DND-41 (cell line): ENCODE results near the gene NTSR1.

Source experiments
- ATAC-seq: fragments of 200-7000 bp; cut with Tn5 transposase; 3 replicates; pipeline ENCODE4 v1.9.1; 2021; ENCODE audit warnings: low read depth; ENCODE audit not compliant: insufficient read depth
- DNase-seq: peaks from one replicate; pipeline ENCODE4 v3.0.0-alpha.2; 2020
- H2AFZ ChIP-seq: 2 replicates; pipeline ENCODE4 v1.6.0; 2012; ENCODE audit warnings: low read depth, low read length
- H3K27ac ChIP-seq: 2 replicates; pipeline ENCODE4 v1.5.1; 2012; ENCODE audit warnings: low read length, inconsistent platforms
- H3K27me3 ChIP-seq: fragments of 200-600 bp; sonication (generic); 2 replicates; pipeline ENCODE4 v1.6.0; 2012; ENCODE audit warnings: low read length, mild to moderate bottlenecking, inconsistent platforms; ENCODE audit not compliant: insufficient read depth, poor library complexity
- H3K36me3 ChIP-seq: 2 replicates; pipeline ENCODE4 v1.5.1; 2012; ENCODE audit warnings: low read length, inconsistent platforms; ENCODE audit not compliant: insufficient read depth
- H3K4me1 ChIP-seq: 2 replicates; pipeline ENCODE4 v1.5.1; 2012; ENCODE audit warnings: mild to moderate bottlenecking, low read length; ENCODE audit not compliant: insufficient read depth
- H3K4me2 ChIP-seq: 2 replicates; pipeline ENCODE4 v1.6.0; 2012; ENCODE audit warnings: mild to moderate bottlenecking, moderate library complexity, low read length, inconsistent platforms; ENCODE audit not compliant: insufficient read depth
- H3K4me3 ChIP-seq, 2 experiments: fragments of 200-600 bp in 1 of 2; shearing (Covaris generic) in 1 of 2; 2 replicates each; pipeline ENCODE4 v1.5.1; 2012 to 2016; ENCODE audit warnings: inconsistent platforms in 2 of 2, low read length in 2 of 2, mild to moderate bottlenecking in 2 of 2, low read depth in 1 of 2, moderate library complexity in 1 of 2
- H3K79me2 ChIP-seq: 2 replicates; pipeline ENCODE4 v1.6.0; 2012; ENCODE audit warnings: low read length, inconsistent platforms; ENCODE audit not compliant: insufficient read depth
- H3K9ac ChIP-seq: 2 replicates; pipeline ENCODE4 v1.6.0; 2012; ENCODE audit warnings: low read depth, mild to moderate bottlenecking, inconsistent platforms, low read length, moderate library complexity
- H3K9me3 ChIP-seq: 2 replicates; pipeline ENCODE4 v1.5.1; 2012; ENCODE audit warnings: low read length, moderate library complexity, mild to moderate bottlenecking, inconsistent platforms; ENCODE audit not compliant: insufficient read depth, severe bottlenecking
- H4K20me1 ChIP-seq: 2 replicates; pipeline ENCODE4 v1.6.0; 2012; ENCODE audit warnings: low read length; ENCODE audit not compliant: insufficient read depth
- CTCF ChIP-seq: IDR thresholded peaks from 2 replicates; pipeline ENCODE4 v1.5.1; 2012; ENCODE audit warnings: borderline replicate concordance, low read length, moderate library complexity, mild to moderate bottlenecking; ENCODE audit not compliant: poor library complexity, severe bottlenecking; ENCODE audit errors: extremely low read depth
- EZH2 ChIP-seq: IDR thresholded peaks from 3 replicates; pipeline ENCODE4 v1.6.1; 2012; ENCODE audit warnings: borderline replicate concordance, low read depth, mild to moderate bottlenecking, moderate library complexity, low read length, inconsistent platforms; ENCODE audit not compliant: severe bottlenecking

The NTSR1 gene

GRCh38 chr20:62665826-62666735 lies 42.6 kb upstream of the NTSR1 start:
- Histone ChIP-seq H3K9me3 (no peaks in the 10 kb centered on the region), H3K9ac (no peak overlapping the region), H2AFZ (no peak overlapping the region), H3K36me3 (peaks cover 75% of the 10 kb centered on the region), H4K20me1 (peaks cover 46% of the 10 kb centered on the region), H3K4me1 (no peaks in the 10 kb centered on the region), H3K27me3 (no peaks in the 10 kb centered on the region), H3K4me3 (no peak overlapping the region), H3K4me2 (no peak overlapping the region), H3K27ac (no peak overlapping the region), H3K79me2 (no peaks in the 10 kb centered on the region)
- DNase-seq = no peak
- no peak for ATAC-seq
- no peak for TF ChIP-seq CTCF
- TF ChIP-seq EZH2 = no peak

DNA sequence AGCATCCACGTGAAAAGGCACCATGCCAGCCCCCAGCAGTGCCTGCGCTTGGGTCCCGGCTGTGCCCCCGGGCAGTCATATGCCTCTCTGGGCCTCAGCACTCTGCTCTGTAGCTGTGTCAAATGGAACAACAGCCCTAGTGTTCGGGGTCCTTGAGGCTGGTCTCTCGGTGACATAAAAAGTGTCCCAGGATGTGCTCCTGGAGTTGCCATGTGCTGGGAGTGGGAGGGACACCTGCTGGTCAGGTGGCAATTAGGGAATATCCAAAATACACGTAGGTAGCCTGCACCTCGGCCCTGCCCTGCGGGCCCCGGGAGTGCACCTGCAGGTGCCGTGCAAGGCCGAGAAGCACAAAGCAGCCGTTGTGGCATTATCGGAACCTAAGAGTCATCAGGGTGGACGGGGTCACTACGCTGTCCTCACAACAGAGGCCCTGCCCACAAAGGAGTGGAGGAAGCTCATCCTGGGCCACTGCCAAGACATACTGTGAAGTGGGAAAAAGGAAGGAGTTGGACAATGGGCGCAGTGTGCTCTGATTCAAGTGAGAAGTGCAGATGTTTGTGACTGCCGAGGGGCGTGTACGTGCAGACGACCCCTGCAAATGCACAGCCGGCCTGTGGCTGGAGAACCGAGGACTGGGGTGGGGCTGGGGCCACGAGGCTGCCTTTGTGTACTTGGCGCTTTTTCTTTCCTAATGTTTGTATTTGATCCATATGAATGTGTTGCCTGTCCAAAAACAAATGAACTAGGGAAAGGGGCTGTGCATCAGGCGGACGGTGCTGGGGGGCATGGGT lies 41.7 kb upstream of the NTSR1 start:
- no peak for DNase-seq
- no peaks in the 10 kb centered on the region for H3K79me2 ChIP-seq
- no peaks in the 10 kb centered on the region for H3K27me3 ChIP-seq
- H3K9me3 ChIP-seq = no peaks in the 10 kb centered on the region
- no peak overlapping the region for H3K4me3 ChIP-seq
- peaks cover 70% of the 10 kb centered on the region for H3K36me3 ChIP-seq
- H2AFZ ChIP-seq = no peak overlapping the region
- H4K20me1 ChIP-seq = peaks cover 40% of the 10 kb centered on the region
- H3K4me2 ChIP-seq = no peak overlapping the region
- H3K27ac ChIP-seq = no peak overlapping the region
- H3K4me1 ChIP-seq = no peaks in the 10 kb centered on the region
- TF ChIP-seq CTCF = no peak
- TF ChIP-seq EZH2 = no peak
- H3K9ac ChIP-seq = no peak overlapping the region
- no peak for ATAC-seq

GRCh38 chr20:62667530-62668440 lies 40.9 kb upstream of the NTSR1 start:
- Histone ChIP-seq H3K27me3 (no peaks in the 10 kb centered on the region), H2AFZ (no peak overlapping the region), H3K4me3 (no peak overlapping the region), H3K4me2 (no peak overlapping the region), H3K79me2 (no peaks in the 10 kb centered on the region), H3K27ac (no peak overlapping the region), H3K9ac (no peak overlapping the region), H3K9me3 (no peaks in the 10 kb centered on the region), H3K36me3 (peaks cover 65% of the 10 kb centered on the region), H4K20me1 (peaks cover 37% of the 10 kb centered on the region), H3K4me1 (no peaks in the 10 kb centered on the region)
- TF ChIP-seq EZH2 (no peak), CTCF (no peak)
- ATAC-seq = no peak
- no peak for DNase-seq
